Neural cell (in vitro differentiated cells): ENCODE measurements around the gene LMBRD1. TPM values are rescaled to one million over a fixed set of nuclear protein-coding genes. Genes with fewer than 3 reads are reported as not detected.

ENCODE experiments used
- H2AFZ ChIP-seq: fragments of 200-600, 300-800 bp; sonication (generic), shearing (Covaris generic); 2 replicates; pipeline ENCODE4 v1.6.0; 2014; ENCODE audit warnings: low read depth, mild to moderate bottlenecking, antibody characterized with exemption, low read length, moderate library complexity
- H3F3A ChIP-seq: fragments of 200-600 bp; shearing (Covaris generic); 2 replicates; pipeline ENCODE4 v1.6.1; 2016; ENCODE audit warnings: mild to moderate bottlenecking, moderate library complexity, mixed read lengths, antibody characterized with exemption, low read length; ENCODE audit not compliant: insufficient read depth, poor library complexity, severe bottlenecking
- H3K27ac ChIP-seq: fragments of 200-600, 300-800 bp; sonication (generic), shearing (Covaris generic); 2 replicates; pipeline ENCODE4 v1.5.1; 2014; ENCODE audit warnings: mild to moderate bottlenecking, low read length, moderate library complexity
- H3K27me3 ChIP-seq: fragments of 300-800, 200-600 bp; sonication (generic), shearing (Covaris generic); 2 replicates; pipeline ENCODE4 v1.6.0; 2014; ENCODE audit warnings: mild to moderate bottlenecking, low read depth, low read length, moderate library complexity; ENCODE audit not compliant: insufficient read depth
- H3K36me3 ChIP-seq: fragments of 300-800, 200-600 bp; sonication (generic), shearing (Covaris generic); 2 replicates; pipeline ENCODE4 v1.5.1; 2014; ENCODE audit warnings: mild to moderate bottlenecking, antibody characterized with exemption, low read length, moderate library complexity; ENCODE audit not compliant: insufficient read depth
- H3K4me2 ChIP-seq: fragments of 300-800, 200-600 bp; sonication (generic), shearing (Covaris generic); 2 replicates; pipeline ENCODE4 v1.6.0; 2014; ENCODE audit warnings: mild to moderate bottlenecking, low read length
- H3K4me3 ChIP-seq: fragments of 300-800, 200-600 bp; sonication (generic), shearing (Covaris generic); 2 replicates; pipeline ENCODE4 v1.5.1; 2014; ENCODE audit warnings: mild to moderate bottlenecking, low read length, moderate library complexity
- H3K79me2 ChIP-seq: fragments of 200-600 bp; shearing (Covaris generic); replicated peaks from 2 replicates; pipeline ENCODE4 v1.6.0; 2014; ENCODE audit warnings: mild to moderate bottlenecking, low read length, moderate library complexity; ENCODE audit not compliant: insufficient read depth
- H3K9ac ChIP-seq: fragments of 300-800, 200-600 bp; sonication (generic), shearing (Covaris generic); 2 replicates; pipeline ENCODE4 v1.6.1; 2016; ENCODE audit warnings: mild to moderate bottlenecking, low read length, mixed read lengths
- H3K9me2 ChIP-seq: fragments of 200-600 bp; shearing (Covaris generic); 2 replicates; pipeline ENCODE4 v1.6.1; 2016; ENCODE audit warnings: mild to moderate bottlenecking, low read length, mixed read lengths; ENCODE audit not compliant: insufficient read depth
- H3K9me3 ChIP-seq: fragments of 200-600, 300-800 bp; sonication (generic), shearing (Covaris generic); 2 replicates; pipeline ENCODE4 v1.6.1; 2016; ENCODE audit warnings: mild to moderate bottlenecking, mixed run types, low read length, moderate library complexity, mixed read lengths
- H4K20me1 ChIP-seq: fragments of 200-600 bp; shearing (Covaris generic); 2 replicates; pipeline ENCODE4 v1.6.1; 2016; ENCODE audit warnings: mild to moderate bottlenecking, mixed run types; ENCODE audit not compliant: insufficient read depth
- CTCF ChIP-seq: fragments of 450-650 bp; IDR thresholded peaks from 2 replicates; pipeline ENCODE4 v1.5.1; 2014; ENCODE audit warnings: antibody characterized with exemption, mild to moderate bottlenecking, moderate library complexity; ENCODE audit not compliant: poor library complexity, severe bottlenecking
- EP300 ChIP-seq: fragments of 450-650 bp; conservative IDR thresholded peaks from 2 replicates; pipeline ENCODE4 v1.6.1; 2014; ENCODE audit warnings: antibody characterized with exemption, mild to moderate bottlenecking, moderate library complexity; ENCODE audit not compliant: poor library complexity, severe bottlenecking
- EZH2 ChIP-seq: fragments of 200-600, 300-800 bp; shearing (Covaris generic), sonication (generic); IDR thresholded peaks from 2 replicates; pipeline ENCODE4 v1.6.1; 2014; ENCODE audit warnings: antibody characterized with exemption, low read length, borderline replicate concordance, mild to moderate bottlenecking; ENCODE audit not compliant: insufficient read depth, poor library complexity, severe bottlenecking
- MXI1 ChIP-seq: fragments of 450-650 bp; conservative IDR thresholded peaks from 2 replicates; pipeline ENCODE4 v1.6.1; 2014; ENCODE audit warnings: antibody characterized with exemption, mild to moderate bottlenecking; ENCODE audit not compliant: poor library complexity, severe bottlenecking
- POLR2AphosphoS5 ChIP-seq: IDR thresholded peaks from 2 replicates; pipeline ENCODE4 v1.6.1; 2012
- RAD21 ChIP-seq: fragments of 450-650 bp; conservative IDR thresholded peaks from 2 replicates; pipeline ENCODE4 v1.6.1; 2014; ENCODE audit warnings: antibody characterized with exemption, mild to moderate bottlenecking, moderate library complexity
- REST ChIP-seq: IDR thresholded peaks from 2 replicates; pipeline ENCODE4 v1.6.1; 2012; ENCODE audit warnings: borderline replicate concordance
- SMC3 ChIP-seq: fragments of 450-650 bp; conservative IDR thresholded peaks from 2 replicates; pipeline ENCODE4 v1.6.1; 2014; ENCODE audit warnings: antibody characterized with exemption, mild to moderate bottlenecking, moderate library complexity; ENCODE audit not compliant: poor library complexity
- TAF1 ChIP-seq: IDR thresholded peaks from 2 replicates; pipeline ENCODE4 v1.6.1; 2012; ENCODE audit warnings: low read depth
- polyA minus RNA-seq: library from RNA; depleted of rRNA, polyadenylated mRNA; stranded (reverse); fragments of >200 nt; gene quantifications from 2 replicates; pipeline ENCODE4 v1.2.3, GENCODE V29; 2014
- polyA plus RNA-seq: library from polyadenylated mRNA; depleted of rRNA; stranded (reverse); fragments of >200 nt; gene quantifications from 2 replicates; pipeline ENCODE4 v1.2.3, GENCODE V29; 2014

Gene LMBRD1
- polyA plus RNA-seq, result 84.2 and 85.9 TPM in 2 replicates
- 83.8 and 92.7 TPM in 2 replicates for polyA minus RNA-seq

- no peaks in the 10 kb centered on the region for H3K9me3 ChIP-seq
- no peaks in the 10 kb centered on the region for H4K20me1 ChIP-seq
- TF ChIP-seq TAF1, result no peak
- peak; percentile 91 for TF ChIP-seq CTCF
- no peak for TF ChIP-seq REST
- TF ChIP-seq SMC3, result peak; percentile 72
- TF ChIP-seq RAD21, result peak; percentile 53
- TF ChIP-seq MXI1, result no peak
- TF ChIP-seq POLR2AphosphoS5, result peak; percentile 85
- TF ChIP-seq EZH2, result no peak
- TF ChIP-seq EP300, result no peak
- H3K4me2 ChIP-seq, result peak within 1 kb of the TSS; percentile 86
- peak within 1 kb of the TSS; percentile 92 for H3K27ac ChIP-seq
- peaks cover 42% of the 10 kb centered on the region for H3K79me2 ChIP-seq
- no peaks in the 10 kb centered on the region for H3F3A ChIP-seq
- peak within 1 kb of the TSS; percentile 93 for H3K9ac ChIP-seq
- H3K4me3 ChIP-seq, result peak within 1 kb of the TSS; percentile 73
- peak within 1 kb of the TSS; percentile 92 for H2AFZ ChIP-seq
- H3K36me3 ChIP-seq, result no peaks in the 10 kb centered on the region
- no peaks in the 10 kb centered on the region for H3K9me2 ChIP-seq
- no peaks in the 10 kb centered on the region for H3K27me3 ChIP-seq
Measured at GRCh38 chr6:69796642-69797390, at the start of gene LMBRD1. TSS of gene LMBRD1 (minus strand) at chr6:69797010. CDS start at chr6:69796881, 129 bp downstream.

- Histone ChIP-seq H4K20me1 (no peaks in the 10 kb centered on the region), H3K9me3 (no peaks in the 10 kb centered on the region), H3K36me3 (no peaks in the 10 kb centered on the region), H3K9me2 (no peaks in the 10 kb centered on the region), H2AFZ (no peak overlapping the region), H3K27me3 (no peaks in the 10 kb centered on the region), H3K4me2 (no peak overlapping the region), H3K79me2 (no peaks in the 10 kb centered on the region), H3K9ac (no peak overlapping the region), H3K27ac (no peak overlapping the region), H3K4me3 (no peak overlapping the region), H3F3A (no peaks in the 10 kb centered on the region)
- TF ChIP-seq CTCF, result no peak
- TF ChIP-seq EZH2, result no peak
- no peak for TF ChIP-seq TAF1
- TF ChIP-seq RAD21, result no peak
- no peak for TF ChIP-seq POLR2AphosphoS5
- no peak for TF ChIP-seq MXI1
- no peak for TF ChIP-seq SMC3
- TF ChIP-seq EP300, result no peak
- no peak for TF ChIP-seq REST
Measured at GRCh38 chr6:69846312-69846711, 49.5 kb upstream of the LMBRD1 start.
